HG03064 (cell line): Measurements from ENCODE around the gene DBN1.
"Not testable (repeated sequence)": the region's sequence is repeated elsewhere in the genome, so short reads cannot be mapped to it uniquely, and the experiment has no call there.

Experiments used
- ATAC-seq: cut with Tn5 transposase; IDR thresholded peaks from one replicate; pipeline ENCODE4 v1.9.1; 2021; ENCODE audit warnings: low read depth; ENCODE audit not compliant: unreplicated experiment

Gene DBN1

GRCh38 chr5:177432143-177432838 lies 41.1 kb downstream of the DBN1 start:
- ATAC-seq: no peak

DNA sequence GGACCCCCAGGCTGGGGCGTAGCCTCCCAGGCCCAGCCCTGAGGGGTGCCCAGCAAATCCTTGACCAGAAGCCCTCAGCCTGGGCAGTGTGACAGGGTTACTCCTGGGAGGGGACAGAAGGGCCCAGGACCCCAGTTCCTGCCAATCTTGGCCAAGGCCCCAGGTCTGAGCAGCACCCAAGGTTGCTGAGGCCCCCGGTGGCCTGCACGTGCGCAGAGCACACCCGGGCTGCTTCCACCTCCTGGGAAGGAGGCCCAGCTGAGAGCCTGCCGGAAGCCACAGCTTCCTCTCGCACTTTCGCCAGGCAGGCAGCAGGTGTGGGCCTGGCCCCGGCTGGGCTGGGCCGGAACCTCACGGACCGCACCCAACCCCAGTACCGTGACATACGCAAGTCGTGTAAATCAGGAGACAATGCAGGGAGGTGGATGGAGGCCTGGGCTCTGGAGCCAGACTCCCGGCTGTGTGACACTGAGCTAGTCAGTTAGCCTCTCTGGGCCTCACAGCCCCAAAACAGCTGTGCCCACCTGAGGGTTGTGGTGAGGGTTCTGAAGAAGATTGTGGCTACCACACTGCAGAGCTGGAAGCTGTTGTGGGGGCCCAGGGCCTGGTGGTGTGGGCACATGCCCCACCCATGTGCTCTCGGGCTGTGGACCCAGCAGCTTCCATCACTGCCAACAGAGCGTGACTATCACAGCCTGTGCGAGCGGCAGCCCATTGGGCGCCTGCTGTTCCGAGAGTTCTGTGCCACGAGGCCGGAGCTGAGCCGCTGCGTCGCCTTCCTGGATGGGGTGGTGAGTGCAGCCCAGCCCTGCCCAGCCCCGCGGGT lies 41.9 kb downstream of the DBN1 start:
- peak; percentile 38 for ATAC-seq

DNA sequence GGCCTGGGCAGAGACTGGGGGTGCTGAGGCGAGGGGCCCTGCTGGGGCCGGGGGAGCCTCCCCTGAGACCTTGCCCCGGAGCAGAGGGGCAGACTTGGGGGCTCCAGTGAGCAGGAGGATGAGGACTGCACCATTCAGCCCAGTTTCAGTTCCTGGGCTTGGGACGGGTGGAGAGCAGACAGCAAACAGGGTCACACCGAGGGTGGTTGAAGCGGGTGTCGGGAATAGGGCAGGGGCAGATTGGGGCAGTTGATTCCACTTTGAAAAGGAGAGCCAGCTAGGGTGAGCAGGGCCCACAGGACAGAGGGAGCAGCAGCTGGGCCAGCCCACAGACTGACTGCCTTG lies 42.5 kb downstream of the DBN1 start:
- ATAC-seq: no peak

GRCh38 chr5:177430140-177430951 lies 43.1 kb downstream of the DBN1 start:
- ATAC-seq: no peak

DNA sequence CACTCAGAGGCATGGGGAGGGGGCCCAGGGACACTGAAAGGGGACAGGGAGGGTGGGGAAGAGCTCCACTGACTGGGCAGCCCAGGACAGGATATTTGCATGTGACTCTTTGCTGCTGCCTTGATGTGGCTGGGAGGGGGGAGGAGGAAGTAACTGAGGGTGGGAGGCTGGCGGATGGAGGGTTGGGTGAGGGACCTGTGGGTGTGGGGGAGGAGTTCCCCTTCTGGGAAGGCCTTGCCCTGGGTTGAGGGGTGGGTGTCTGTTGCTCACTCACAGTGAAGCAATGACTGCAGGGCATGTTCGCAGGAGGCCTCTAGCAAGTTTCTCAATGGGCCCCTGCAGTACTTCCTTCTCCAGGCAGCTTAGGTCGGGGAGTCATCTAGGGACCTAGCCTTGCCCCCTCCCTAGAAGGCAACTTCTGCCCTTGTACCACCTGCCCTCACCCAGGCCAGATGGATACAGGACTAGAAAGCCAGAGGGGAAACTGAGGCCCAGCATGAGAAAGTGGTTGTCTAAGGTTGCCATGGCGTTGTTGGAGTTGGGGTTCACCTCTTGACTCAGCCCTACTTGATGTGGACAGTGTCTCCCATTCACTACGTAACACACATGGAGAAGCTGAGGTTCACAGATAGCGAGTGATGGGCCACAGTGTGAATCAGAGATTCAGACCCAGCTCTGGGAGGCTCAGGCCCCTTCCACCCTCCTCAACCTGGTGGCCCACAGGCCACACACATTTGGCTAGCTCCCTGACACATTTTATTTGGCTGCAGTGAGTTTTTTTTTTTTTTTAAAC lies 44.0 kb downstream of the DBN1 start:
- no peak for ATAC-seq

- ATAC-seq: no peak
Observed at GRCh38 chr5:177428574-177429217, 44.7 kb downstream of the DBN1 start.

DNA sequence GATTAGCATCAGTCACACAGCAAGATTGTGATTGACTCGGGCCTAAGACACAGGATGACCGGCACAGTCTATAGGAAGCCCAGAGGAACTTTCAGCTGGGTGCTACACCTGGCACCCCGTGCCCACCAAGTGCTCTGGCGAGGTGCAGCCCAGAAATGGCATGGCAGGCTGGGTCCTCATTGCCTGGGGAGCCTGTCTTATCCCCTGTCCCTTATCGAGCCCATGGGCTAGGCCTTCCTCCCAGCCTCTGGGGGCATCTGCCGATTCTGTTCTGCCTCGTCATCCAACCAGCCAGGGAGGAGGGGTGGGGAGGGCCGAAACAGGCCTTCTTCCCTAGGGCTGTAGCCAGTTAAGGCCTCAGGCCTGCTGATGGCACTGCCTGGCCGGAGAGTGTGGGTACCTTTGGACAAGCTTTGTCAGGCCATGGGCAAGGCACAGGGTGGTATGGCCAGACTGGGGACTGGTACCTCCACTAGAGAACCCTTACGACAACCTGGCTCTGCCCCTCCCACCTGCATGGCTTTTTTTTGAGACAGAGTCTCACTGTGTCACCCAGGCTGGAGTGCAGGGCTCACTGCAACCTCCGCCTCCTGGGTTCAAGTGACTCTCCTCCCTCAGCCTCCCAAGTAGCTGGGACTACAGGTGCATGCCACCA lies 45.4 kb downstream of the DBN1 start:
- ATAC-seq: no peak

GRCh38 chr5:177427211-177427822 lies 46.1 kb downstream of the DBN1 start:
- ATAC-seq: no peak

DNA sequence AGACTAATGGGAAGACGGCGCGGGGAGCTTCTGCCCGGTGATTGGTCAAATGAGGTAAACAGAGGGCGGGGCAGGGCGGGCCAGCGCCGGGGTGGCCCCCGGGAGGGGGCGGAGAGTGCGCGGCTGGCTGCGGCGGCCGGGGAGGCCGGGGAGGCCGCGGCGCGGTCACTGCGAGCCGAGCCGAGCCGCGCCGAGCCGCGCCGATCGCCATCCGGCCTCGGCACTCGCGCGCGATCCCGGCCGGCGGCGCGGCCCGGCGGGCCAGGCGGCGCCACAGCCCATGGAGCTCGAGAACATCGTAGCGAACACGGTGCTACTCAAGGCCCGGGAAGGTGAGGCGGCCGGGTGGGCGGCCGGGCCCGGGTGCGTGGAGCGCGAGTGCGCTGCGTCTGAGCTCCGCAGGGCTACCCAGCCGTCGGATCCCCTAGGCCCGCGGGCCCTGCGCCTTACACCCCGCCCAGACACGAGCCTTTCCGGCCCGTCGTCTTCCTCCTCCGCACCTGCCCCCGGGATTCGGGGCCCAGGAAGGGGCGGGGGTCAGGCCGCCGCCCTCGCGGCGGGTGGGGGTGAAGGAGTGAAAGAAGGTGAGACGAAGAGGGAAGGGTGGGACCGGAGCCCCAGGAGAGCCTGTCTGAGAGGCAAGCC lies 46.7 kb downstream of the DBN1 start, which contains the start of gene GRK6:
Gene GRK6 (plus strand): TSS at position 111 of the 645 bp plus-strand sequence. CDS start 170 bp downstream, at position 281.
- peak; percentile 12 for ATAC-seq

DNA sequence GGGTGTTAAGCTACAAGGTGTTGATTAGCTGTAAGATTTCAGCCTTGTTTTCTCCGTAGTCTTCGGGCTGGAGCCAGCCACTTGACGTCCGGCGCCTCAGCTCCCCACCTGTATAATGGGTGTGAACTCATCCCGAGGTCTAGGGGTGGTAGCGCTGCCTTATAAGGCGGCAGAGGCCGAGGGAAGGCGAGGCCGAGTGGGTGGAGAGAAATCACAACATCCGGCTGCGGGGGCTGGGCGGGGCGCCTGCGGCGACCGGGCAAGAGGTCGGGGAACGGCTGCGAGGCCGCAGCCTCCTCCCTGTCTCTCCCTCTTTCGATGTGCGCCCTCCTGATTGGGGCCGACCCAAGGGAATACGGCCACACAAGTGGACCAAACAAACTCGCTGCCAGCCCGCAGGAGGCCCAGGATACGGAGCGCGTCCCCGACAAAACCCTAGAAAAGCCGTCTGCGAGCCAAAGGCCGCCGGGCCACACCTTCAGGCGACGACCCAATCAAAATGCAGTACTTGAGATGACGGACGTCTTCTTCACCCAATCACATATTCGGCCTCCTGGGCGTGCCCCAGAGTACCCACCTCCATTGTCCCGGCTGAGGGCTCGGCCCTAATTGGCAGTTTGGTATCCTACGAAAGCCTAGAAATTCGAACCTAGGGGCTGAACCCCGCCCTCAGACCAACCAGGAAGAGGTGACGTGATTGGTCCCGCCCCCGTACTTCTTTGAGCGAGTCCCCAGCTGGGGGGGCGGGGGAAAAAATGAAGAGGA lies 47.5 kb downstream of the DBN1 start:
- ATAC-seq: peak; percentile 76

GRCh38 chr5:177425196-177425800 lies 48.1 kb downstream of the DBN1 start:
- ATAC-seq: no peak

GRCh38 chr5:177423671-177424070 lies 49.8 kb downstream of the DBN1 start:
- ATAC-seq: no peak

GRCh38 chr5:177421062-177421798 lies 52.2 kb downstream of the DBN1 start:
- no peak for ATAC-seq

DNA sequence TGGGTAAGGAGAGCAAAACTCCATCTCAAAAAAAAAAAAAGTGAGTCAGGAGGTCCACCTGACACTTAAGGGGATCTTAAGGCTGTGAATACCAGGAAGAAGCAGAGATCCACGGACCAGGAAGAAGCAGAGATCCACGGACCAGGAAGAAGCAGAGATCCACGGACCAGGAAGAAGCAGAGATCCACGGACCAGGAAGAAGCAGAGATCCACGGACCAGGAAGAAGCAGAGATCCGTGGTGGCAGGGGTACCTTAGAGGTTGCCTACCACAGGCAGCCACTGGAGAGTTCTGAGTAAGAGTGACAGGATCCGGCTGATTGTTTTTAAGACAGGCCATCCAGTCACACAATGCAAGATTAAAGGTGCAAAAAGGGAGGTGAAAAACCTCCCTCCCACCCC lies 53.0 kb downstream of the DBN1 start:
- not testable (repeated sequence) for ATAC-seq

- ATAC-seq: no peak
Observed at GRCh38 chr5:177419046-177419445, 54.4 kb downstream of the DBN1 start.

DNA sequence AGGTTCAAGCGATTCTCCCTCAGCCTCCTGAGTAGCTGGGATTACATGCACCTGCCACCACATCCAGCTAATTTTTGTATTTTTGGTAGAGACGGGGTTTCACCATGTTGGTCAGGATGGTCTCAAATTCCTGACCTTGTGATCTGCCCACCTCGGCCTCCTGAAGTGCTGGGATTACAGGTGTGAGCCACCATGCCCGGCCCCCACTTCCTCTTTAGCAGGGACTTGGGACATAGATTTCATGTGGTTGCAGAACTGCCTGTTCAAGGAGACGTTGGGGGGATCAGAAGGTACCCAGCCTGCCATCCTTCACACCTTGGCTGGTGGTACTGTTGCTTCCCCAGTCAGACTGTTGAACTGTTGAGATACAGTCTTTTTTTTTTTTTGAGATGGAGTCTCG lies 56.4 kb downstream of the DBN1 start:
- not testable (repeated sequence) for ATAC-seq

- ATAC-seq: no peak
Observed at GRCh38 chr5:177414481-177414880, 59.0 kb downstream of the DBN1 start.
